B cell (primary cell): Measurements from ENCODE around the gene BHLHE23. TPM values are rescaled to one million over a fixed set of nuclear protein-coding genes. Genes with fewer than 3 reads are reported as not detected.

Experiments
- ATAC-seq: fragments of 200-7000 bp; cut with Tn5 transposase; one replicate; pipeline ENCODE4 v1.10.0; 2021; ENCODE audit warnings: low read depth, mild to moderate bottlenecking, moderate number of reproducible peaks, moderate library complexity
- CTCF ChIA-PET: fragments of 350-600 bp; sonication (Branson Sonifier 250); formaldehyde crosslinking; loops from one replicate; lab custom pipeline; 2021; ENCODE audit warnings: antibody characterized with exemption, inconsistent platforms; lab: Charles Lee
- POLR2A ChIA-PET: fragments of 350-600 bp; sonication (Branson Sonifier 250); formaldehyde crosslinking; loops from one replicate; lab custom pipeline; 2021; ENCODE audit warnings: antibody characterized with exemption; lab: Charles Lee
- DNase-seq: peaks from one replicate; pipeline ENCODE4 v3.0.0; 2013
- H2AFZ ChIP-seq: 2 replicates; pipeline ENCODE4 v1.6.1; 2012; ENCODE audit warnings: mild to moderate bottlenecking, low read depth, low read length; ENCODE audit not compliant: insufficient read depth, poor library complexity, severe bottlenecking
- H3K27ac ChIP-seq, 2 donors: 1 replicate in 1 of 2; 2 replicates in 1 of 2; pipeline ENCODE4 v1.5.1; 2012 to 2013; ENCODE audit warnings: low read length in 2 of 2, mild to moderate bottlenecking in 2 of 2, moderate library complexity in 1 of 2
- H3K27me3 ChIP-seq, 4 experiments: fragments of 200-600 bp in 1 of 4; sonication (generic) in 1 of 4; replicated peaks in 1 of 4; 1 replicate in 2 of 4; 2 replicates in 2 of 4; pipeline versions ENCODE4 v1.6.1 to v1.7.0; 2013 to 2016; ENCODE audit warnings: low read length in 3 of 4, mild to moderate bottlenecking in 2 of 4, mixed read lengths in 1 of 4, moderate library complexity in 1 of 4; ENCODE audit not compliant: insufficient read depth in 4 of 4, control insufficient read depth in 3 of 4; ENCODE audit errors: control extremely low read depth in 1 of 4
- H3K36me3 ChIP-seq, 2 experiments: replicated peaks in 1 of 2; 1 replicate in 1 of 2; 2 replicates in 1 of 2; pipeline versions ENCODE4 v1.6.1 to v1.7.1; 2013; ENCODE audit warnings: low read length in 1 of 2; ENCODE audit not compliant: insufficient read depth in 2 of 2, control insufficient read depth in 1 of 2; ENCODE audit errors: control extremely low read depth in 1 of 2, extremely low read depth in 1 of 2
- H3K4me1 ChIP-seq, 2 donors: fragments of 200-600 bp in 1 of 2; sonication (generic) in 1 of 2; 1 replicate in 1 of 2; 2 replicates in 1 of 2; pipeline versions ENCODE4 v1.5.1 to v1.6.1; 2013 to 2017; ENCODE audit warnings: low read length in 2 of 2; ENCODE audit not compliant: control insufficient read depth in 2 of 2, insufficient read depth in 2 of 2
- H3K4me2 ChIP-seq: replicated peaks from 2 replicates; pipeline ENCODE3; 2012; ENCODE audit warnings: mild to moderate bottlenecking, low read depth, low read length; ENCODE audit not compliant: poor library complexity, severe bottlenecking
- H3K4me3 ChIP-seq, 5 experiments: fragments of 200-600 bp in 1 of 5; sonication (generic) in 1 of 5; 1 replicate in 3 of 5; 2 replicates in 2 of 5; pipeline versions ENCODE4 v1.5.1 to v1.7.0; 2011 to 2016; ENCODE audit warnings: low read length in 4 of 5, mild to moderate bottlenecking in 4 of 5, low read depth in 2 of 5, control low read depth in 1 of 5, moderate library complexity in 1 of 5; ENCODE audit not compliant: insufficient read depth in 1 of 5; ENCODE audit errors: control extremely low read depth in 1 of 5, extremely low read depth in 1 of 5
- H3K79me2 ChIP-seq: fragments of 200-600 bp; sonication (generic); one replicate; pipeline ENCODE4 v1.6.0; 2016; ENCODE audit warnings: low read length; ENCODE audit not compliant: control insufficient read depth, insufficient read depth
- H3K9ac ChIP-seq: fragments of 200-600 bp; sonication (generic); 2 replicates; pipeline ENCODE4 v1.6.1; 2017; ENCODE audit warnings: mild to moderate bottlenecking, low read length, moderate library complexity
- H3K9me3 ChIP-seq, 3 donors: one replicate each; pipeline versions ENCODE4 v1.6.1 to v1.7.1; 2013; ENCODE audit warnings: low read length in 2 of 3; ENCODE audit not compliant: control insufficient read depth in 2 of 3, insufficient read depth in 1 of 3; ENCODE audit errors: control extremely low read depth in 1 of 3
- H4K20me1 ChIP-seq: 2 replicates; pipeline ENCODE4 v1.6.0; 2012; ENCODE audit warnings: mild to moderate bottlenecking, low read length; ENCODE audit not compliant: insufficient read depth, control insufficient read depth, poor library complexity, severe bottlenecking
- H3K27ac Mint-ChIP-seq: one replicate; pipeline ENCODE4 v1.8.0; 2021; ENCODE audit warnings: mixed read lengths
- H3K27me3 Mint-ChIP-seq: one replicate; pipeline ENCODE4 v1.8.0; 2021; ENCODE audit warnings: mixed read lengths
- H3K4me1 Mint-ChIP-seq: one replicate; pipeline ENCODE4 v1.8.0; 2021; ENCODE audit warnings: mixed read lengths
- H3K4me3 Mint-ChIP-seq: one replicate; pipeline ENCODE4 v1.8.0; 2021; ENCODE audit warnings: mixed read lengths
- H3K9me3 Mint-ChIP-seq: one replicate; pipeline ENCODE4 v1.8.0; 2022; ENCODE audit warnings: mixed read lengths; ENCODE audit not compliant: insufficient read depth
- EZH2 ChIP-seq: IDR thresholded peaks from 2 replicates; pipeline ENCODE4 v1.6.1; 2012; ENCODE audit warnings: borderline replicate concordance, low read depth, mild to moderate bottlenecking, moderate library complexity, low read length; ENCODE audit not compliant: insufficient read depth, poor library complexity, severe bottlenecking
- WGBS: methylation state at CpG from one replicate; pipeline ENCODE4 v1.1.5; 2013; ENCODE audit warnings: missing lambda C conversion rate; ENCODE audit not compliant: insufficient coverage; 5-methylcytosine and 5-hydroxymethylcytosine counted together
- intact Hi-C: fragments of 100-400 bp; cut with micrococcal nuclease; formaldehyde crosslinking; loops from one replicate; pipeline ENCODE4 v1.10.0; 2022
- polyA plus RNA-seq: library from polyadenylated mRNA; depleted of rRNA; stranded (reverse); fragments of >200 nt; gene quantifications from 2 replicates; pipeline ENCODE4 v1.2.3, GENCODE V29; 2012
- total RNA-seq, 2 donors: library from RNA; stranded (reverse); fragments of 120-200 nt in 1 of 2; gene quantifications; 1 replicate in 1 of 2; 2 replicates in 1 of 2; pipeline versions ENCODE4 v1.2.3 to v1.2.4, GENCODE V29; 2013 to 2022
- TF ChIP-seq, protein P1 (sequence below): fragments of 200-600 bp; IDR thresholded peaks from one replicate; pipeline ENCODE4 v1.8.0; 2022; ENCODE audit warnings: antibody characterized with exemption, mild to moderate bottlenecking

Gene BHLHE23
- total and polyA plus RNA-seq, 2 donors (not counting 1 experiment from before 2014, with no cell fraction given) = not detected

DNA sequence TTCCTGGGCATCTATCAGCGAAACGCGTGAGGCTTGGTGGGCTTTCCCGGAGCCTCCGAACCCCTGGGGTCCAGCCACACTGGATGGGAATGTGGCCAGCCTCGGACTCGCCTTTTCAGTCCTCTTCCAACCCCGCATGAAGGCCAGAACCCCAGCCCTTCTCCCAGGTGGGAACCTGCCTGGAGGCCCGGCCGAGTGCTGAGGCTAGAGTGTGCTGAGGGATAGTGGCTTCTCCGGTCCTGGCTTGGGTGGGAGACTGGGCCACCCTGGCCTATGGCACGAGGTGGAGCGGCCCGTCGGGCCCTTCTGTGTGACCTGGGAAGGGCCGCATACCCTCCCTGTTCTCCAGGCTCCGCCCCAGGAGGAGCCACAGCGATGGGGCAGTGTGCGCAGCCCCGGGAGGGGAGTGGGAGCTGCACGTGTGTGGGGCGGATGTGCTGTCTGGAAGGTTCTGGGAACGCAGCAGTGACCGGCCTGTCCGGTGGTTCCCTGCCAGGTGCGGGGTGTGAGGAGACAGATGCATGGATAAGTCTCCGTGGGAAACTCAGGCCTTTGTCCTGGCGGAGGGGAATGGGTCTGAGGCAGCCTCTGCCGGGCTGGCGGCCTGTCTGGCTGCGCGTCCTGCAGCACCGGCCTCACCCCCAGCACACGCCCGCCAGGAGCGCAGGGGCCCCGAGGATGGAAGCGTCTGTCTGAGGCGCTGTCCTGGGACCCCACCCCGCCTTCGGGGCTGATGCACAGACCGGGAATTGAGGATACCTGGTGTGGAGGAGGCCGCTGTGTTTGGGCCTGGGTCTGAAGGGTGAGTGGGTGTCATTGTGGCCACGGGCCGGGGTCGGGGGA lies 1.1 kb upstream of the BHLHE23 start:
- Histone ChIP-seq H4K20me1 (peaks cover 21% of the 10 kb centered on the region), H3K4me2 (peak overlapping the region; percentile 86), H3K9me3 (peaks cover 0 to 43% (median 3%) of the 10 kb centered on the region in 3 donors), H3K27ac (no peak overlapping the region), H2AFZ (no peak overlapping the region), H3K27me3 (peaks cover 0 to 89% (median 46%) of the 10 kb centered on the region in 4 experiments), H3K4me3 (no peak overlapping the region), H3K79me2 (no peaks in the 10 kb centered on the region), H3K9ac (peak overlapping the region; percentile 29), H3K36me3 (no peaks in the 10 kb centered on the region), H3K4me1 (peaks cover 52 to 57% of the 10 kb centered on the region in 2 donors)
- intact Hi-C loops = loop anchor here (2.0 to 10.0 kb wide), 2 partner anchors 53 to 339 kb away; partner anchors contain the start of gene SLC17A9
- ChIA-PET POLR2A (interaction anchor here (0.7 kb wide), 1 partner anchor 760 kb away, joined by 3 read pairs; no protein-coding TSS in a partner anchor), CTCF (interaction anchor here (1.0 to 3.3 kb wide), 9 partner anchors 21 to 110 kb away, joined by 3 to 36 read pairs (median 5); partner anchors contain the start of gene SLC17A9)
- WGBS = 38% methylated on average over 46 of the region's 46 CpGs
- Mint-ChIP-seq H3K27me3 (peaks cover 47% of the 10 kb centered on the region), H3K4me1 (peaks cover 21% of the 10 kb centered on the region), H3K4me3 (peak overlapping the region; percentile 39), H3K27ac (no peak overlapping the region), H3K9me3 (no peaks in the 10 kb centered on the region)
- TF ChIP-seq EZH2 = peak; percentile 27
- TF ChIP-seq, protein P1, sequence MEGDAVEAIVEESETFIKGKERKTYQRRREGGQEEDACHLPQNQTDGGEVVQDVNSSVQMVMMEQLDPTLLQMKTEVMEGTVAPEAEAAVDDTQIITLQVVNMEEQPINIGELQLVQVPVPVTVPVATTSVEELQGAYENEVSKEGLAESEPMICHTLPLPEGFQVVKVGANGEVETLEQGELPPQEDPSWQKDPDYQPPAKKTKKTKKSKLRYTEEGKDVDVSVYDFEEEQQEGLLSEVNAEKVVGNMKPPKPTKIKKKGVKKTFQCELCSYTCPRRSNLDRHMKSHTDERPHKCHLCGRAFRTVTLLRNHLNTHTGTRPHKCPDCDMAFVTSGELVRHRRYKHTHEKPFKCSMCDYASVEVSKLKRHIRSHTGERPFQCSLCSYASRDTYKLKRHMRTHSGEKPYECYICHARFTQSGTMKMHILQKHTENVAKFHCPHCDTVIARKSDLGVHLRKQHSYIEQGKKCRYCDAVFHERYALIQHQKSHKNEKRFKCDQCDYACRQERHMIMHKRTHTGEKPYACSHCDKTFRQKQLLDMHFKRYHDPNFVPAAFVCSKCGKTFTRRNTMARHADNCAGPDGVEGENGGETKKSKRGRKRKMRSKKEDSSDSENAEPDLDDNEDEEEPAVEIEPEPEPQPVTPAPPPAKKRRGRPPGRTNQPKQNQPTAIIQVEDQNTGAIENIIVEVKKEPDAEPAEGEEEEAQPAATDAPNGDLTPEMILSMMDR = no peak
- ATAC-seq (no peak), DNase-seq (peak; percentile 45)
